Testis (tissue), 3 donors: ENCODE measurements around the gene ZNF532. TPM values are rescaled to one million over a fixed set of nuclear protein-coding genes. Genes with fewer than 3 reads are reported as not detected.

Source experiments
- DNase-seq: peaks from one replicate; pipeline ENCODE4 v3.0.0-alpha.2; 2019
- H3K27ac ChIP-seq, 2 donors: fragments of 200-600 bp; sonication (generic); one replicate each; pipeline ENCODE4 v1.5.1; 2019
- H3K27me3 ChIP-seq: fragments of 200-600 bp; sonication (generic); one replicate; pipeline ENCODE4 v1.5.1; 2019
- H3K36me3 ChIP-seq: fragments of 200-600 bp; sonication (generic); one replicate; pipeline ENCODE4 v1.5.1; 2017; ENCODE audit warnings: low read depth; ENCODE audit errors: missing control alignments
- H3K4me1 ChIP-seq: fragments of 200-600 bp; sonication (generic); one replicate; pipeline ENCODE4 v1.5.1; 2019
- H3K4me3 ChIP-seq, 2 donors: fragments of 200-600 bp; sonication (generic); one replicate each; pipeline ENCODE4 v1.5.1; 2017 to 2019
- H3K9me3 ChIP-seq: fragments of 200-600 bp; sonication (generic); one replicate; pipeline ENCODE4 v1.5.1; 2017
- CTCF ChIP-seq, 3 experiments: fragments of 450-650 bp in 2 of 3; fragments of 200-600 bp in 1 of 3; sonication (generic) in 1 of 3; IDR thresholded peaks; one replicate each; pipeline ENCODE4 v1.5.1; 2016 to 2019; ENCODE audit warnings: antibody characterized with exemption in 3 of 3, mild to moderate bottlenecking in 2 of 3, moderate library complexity in 1 of 3
- POLR2A ChIP-seq: fragments of 450-650 bp; IDR thresholded peaks from one replicate; pipeline ENCODE4 v1.6.1; 2017; ENCODE audit warnings: antibody characterized with exemption, mild to moderate bottlenecking, moderate library complexity
- WGBS, 2 donors: methylation state at CpG; one replicate each; pipeline ENCODE4 v1.1.5; 2018; 5-methylcytosine and 5-hydroxymethylcytosine counted together
- intact Hi-C: fragments of 100-400 bp; cut with DNase I; formaldehyde crosslinking; loops from one replicate; pipeline ENCODE4 v1.15.1; 2023; ENCODE audit warnings: low total_unique reads
- polyA plus RNA-seq: library from polyadenylated mRNA; stranded (reverse); fragments of 350-450 nt; fragmentation: Illumina TruSeq; extraction: RNeasy Lipid Tissue Mini Kit (QIAGEN cat#74804); gene quantifications from one replicate; pipeline ENCODE4 v1.2.3, GENCODE V29; 2014; ENCODE audit warnings: low read depth, low replicate concordance; ENCODE audit not compliant: insufficient read depth
- total RNA-seq, 2 donors: library from RNA; depleted of rRNA; stranded (reverse); fragments of >200 nt; gene quantifications; one replicate each; pipeline ENCODE4 v1.2.3, GENCODE V29; 2016

The ZNF532 gene
- total and polyA plus RNA-seq, 3 donors from 2014 or later: 64.0 to 131 (median 122) TPM

GRCh38 chr18:58980991-58981390 lies 116.3 kb downstream of the ZNF532 start:
- Histone ChIP-seq H3K9me3 (no peaks in the 10 kb centered on the region), H3K36me3 (no peaks in the 10 kb centered on the region), H3K27me3 (no peaks in the 10 kb centered on the region), H3K4me3 (no peak overlapping the region), H3K27ac (no peak overlapping the region), H3K4me1 (no peaks in the 10 kb centered on the region)
- TF ChIP-seq CTCF (IDR thresholded peaks at IDR 0.05): no peak
- no peak for TF ChIP-seq POLR2A
- intact Hi-C loops: no loop called here
- 89 to 95% methylated on average over 4 of the region's 4 CpGs for WGBS, 2 donors
- no peak for DNase-seq

GRCh38 chr18:58983260-58984155 lies 118.8 kb downstream of the ZNF532 start:
- H3K36me3 ChIP-seq: no peaks in the 10 kb centered on the region
- H3K4me3 ChIP-seq: no peak overlapping the region
- no peaks in the 10 kb centered on the region for H3K27me3 ChIP-seq
- WGBS, 2 donors: 92 to 93% methylated on average over 17 of the region's 17 CpGs
- intact Hi-C loops: no loop called here
- H3K27ac ChIP-seq: no peak overlapping the region
- no peaks in the 10 kb centered on the region for H3K9me3 ChIP-seq
- DNase-seq: no peak
- TF ChIP-seq CTCF (IDR thresholded peaks at IDR 0.05) (no peak), POLR2A (no peak)
- H3K4me1 ChIP-seq: no peaks in the 10 kb centered on the region

- no peak overlapping the region for H3K4me3 ChIP-seq
- TF ChIP-seq CTCF (IDR thresholded peaks at IDR 0.05) (no peak), POLR2A (no peak)
- no peaks in the 10 kb centered on the region for H3K27me3 ChIP-seq
- no peaks in the 10 kb centered on the region for H3K9me3 ChIP-seq
- no peak for DNase-seq
- H3K27ac ChIP-seq: no peak overlapping the region
- intact Hi-C loops: no loop called here
- 54 to 66% methylated on average over 2 of the region's 2 CpGs for WGBS, 2 donors
- H3K4me1 ChIP-seq: no peaks in the 10 kb centered on the region
- no peaks in the 10 kb centered on the region for H3K36me3 ChIP-seq
These were observed 123.9 kb downstream of the ZNF532 start for GRCh38 chr18:58988600-58988999.

GRCh38 chr18:58989184-58989759 lies 124.6 kb downstream of the ZNF532 start:
- intact Hi-C loops: no loop called here
- Histone ChIP-seq H3K36me3 (no peaks in the 10 kb centered on the region), H3K4me3 (no peak overlapping the region), H3K27ac (no peak overlapping the region), H3K9me3 (no peaks in the 10 kb centered on the region), H3K4me1 (no peaks in the 10 kb centered on the region), H3K27me3 (no peaks in the 10 kb centered on the region)
- no peak for DNase-seq
- WGBS, 2 donors: 84 to 92% methylated on average over 2 of the region's 2 CpGs
- TF ChIP-seq POLR2A (no peak), CTCF (IDR thresholded peaks at IDR 0.05) (no peak)
